ENCODE data around the gene MYLK.
A peak's percentile ranks its signal among the peaks of the same experiment; 100 is the strongest.

MYLK gene

GRCh38 chr3:123568875-123569274 lies 315.3 kb downstream of the MYLK start:
- H3K36me3 Mint-ChIP-seq: peaks cover 4% of the 10 kb centered on the region
- peaks cover 17% of the 10 kb centered on the region for H3K4me1 Mint-ChIP-seq
- no peaks in the 10 kb centered on the region for H3K9me3 Mint-ChIP-seq
- H3K27me3 Mint-ChIP-seq: no peaks in the 10 kb centered on the region
- no peak overlapping the region for H3K4me3 Mint-ChIP-seq
- no peak overlapping the region for H3K27ac Mint-ChIP-seq

- Mint-ChIP-seq H3K4me3 (no peak overlapping the region), H3K36me3 (peaks cover 4% of the 10 kb centered on the region), H3K27me3 (no peaks in the 10 kb centered on the region), H3K27ac (no peak overlapping the region), H3K4me1 (peaks cover 16% of the 10 kb centered on the region), H3K9me3 (no peaks in the 10 kb centered on the region)
Measured at GRCh38 chr3:123568034-123568433, 316.1 kb downstream of the MYLK start.

- H3K36me3 Mint-ChIP-seq: peaks cover 1% of the 10 kb centered on the region
- H3K27me3 Mint-ChIP-seq: no peaks in the 10 kb centered on the region
- peaks cover 12% of the 10 kb centered on the region for H3K4me1 Mint-ChIP-seq
- no peaks in the 10 kb centered on the region for H3K9me3 Mint-ChIP-seq
- peak overlapping the region; percentile 10 for H3K27ac Mint-ChIP-seq
- H3K4me3 Mint-ChIP-seq: no peak overlapping the region
Measured at GRCh38 chr3:123564056-123564455, 320.1 kb downstream of the MYLK start.

- Mint-ChIP-seq H3K27me3 (no peaks in the 10 kb centered on the region), H3K4me1 (peaks cover 10% of the 10 kb centered on the region), H3K27ac (no peak overlapping the region), H3K9me3 (no peaks in the 10 kb centered on the region), H3K36me3 (no peaks in the 10 kb centered on the region), H3K4me3 (no peak overlapping the region)
Measured at GRCh38 chr3:123562547-123562946, 321.6 kb downstream of the MYLK start.

GRCh38 chr3:123561188-123561587 lies 322.9 kb downstream of the MYLK start:
- Mint-ChIP-seq H3K27me3 (no peaks in the 10 kb centered on the region), H3K27ac (no peak overlapping the region), H3K36me3 (peaks cover 9% of the 10 kb centered on the region), H3K9me3 (no peaks in the 10 kb centered on the region), H3K4me3 (no peak overlapping the region), H3K4me1 (peaks cover 10% of the 10 kb centered on the region)

Measured in activated naive CD4-positive, alpha-beta T cell treated with anti-CD3 and anti-CD28 coated beads, Interleukin-2, amount 50 U/mL, for 24 hours (primary cell).